ENCODE results near the gene LRRC61.

DNA sequence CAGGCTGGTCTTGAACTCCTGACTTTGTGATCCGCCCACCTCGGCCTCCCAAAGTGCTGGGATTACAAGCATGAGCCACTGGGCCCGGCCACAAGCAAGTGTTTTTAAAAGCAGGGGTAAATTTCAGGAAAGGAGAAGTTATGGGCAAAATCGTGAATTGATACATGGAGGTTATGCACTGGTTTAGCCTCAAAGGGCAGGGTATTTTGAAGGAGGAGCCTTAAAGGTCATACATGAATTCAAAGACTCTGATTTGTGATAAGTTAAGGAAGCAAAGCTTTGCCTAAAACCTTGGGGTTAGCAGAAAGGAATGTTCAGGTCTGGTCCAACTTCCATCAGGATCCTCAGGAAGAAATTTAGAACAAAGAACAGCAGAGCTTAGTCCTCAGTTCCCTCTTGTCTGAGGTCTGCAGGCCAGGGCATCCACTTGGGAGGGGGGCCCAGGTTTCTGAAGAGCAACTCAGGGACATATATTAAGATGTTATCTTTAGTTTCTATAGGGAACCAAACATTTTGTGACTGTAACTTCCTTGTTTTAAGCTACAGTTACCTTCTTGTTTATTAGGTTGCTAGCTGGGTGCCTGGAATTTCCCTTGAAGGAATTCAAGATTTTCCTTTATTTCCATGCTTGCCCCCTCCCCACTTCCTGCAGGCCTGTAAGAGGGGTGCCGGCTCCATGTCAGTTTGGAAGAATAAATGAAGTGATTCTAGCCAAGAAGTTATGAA is 42.7 kb downstream of the LRRC61 start:
- TF ChIP-seq ZC3H10 (CRISPR knock-in tag; IDR thresholded peaks at IDR 0.05) = no peak
- no peak for TF ChIP-seq GLIS3 (CRISPR knock-in tag; IDR thresholded peaks at IDR 0.05)
- no peak for TF ChIP-seq ZFP3 (CRISPR knock-in tag; IDR thresholded peaks at IDR 0.05)
- TF ChIP-seq, protein P1, sequence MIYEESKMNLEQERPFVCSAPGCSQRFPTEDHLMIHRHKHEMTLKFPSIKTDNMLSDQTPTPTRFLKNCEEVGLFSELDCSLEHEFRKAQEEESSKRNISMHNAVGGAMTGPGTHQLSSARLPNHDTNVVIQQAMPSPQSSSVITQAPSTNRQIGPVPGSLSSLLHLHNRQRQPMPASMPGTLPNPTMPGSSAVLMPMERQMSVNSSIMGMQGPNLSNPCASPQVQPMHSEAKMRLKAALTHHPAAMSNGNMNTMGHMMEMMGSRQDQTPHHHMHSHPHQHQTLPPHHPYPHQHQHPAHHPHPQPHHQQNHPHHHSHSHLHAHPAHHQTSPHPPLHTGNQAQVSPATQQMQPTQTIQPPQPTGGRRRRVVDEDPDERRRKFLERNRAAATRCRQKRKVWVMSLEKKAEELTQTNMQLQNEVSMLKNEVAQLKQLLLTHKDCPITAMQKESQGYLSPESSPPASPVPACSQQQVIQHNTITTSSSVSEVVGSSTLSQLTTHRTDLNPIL (CRISPR knock-in tag; IDR thresholded peaks at IDR 0.05; ENCODE audit: low read depth) = no peak
- TF ChIP-seq, protein P2, sequence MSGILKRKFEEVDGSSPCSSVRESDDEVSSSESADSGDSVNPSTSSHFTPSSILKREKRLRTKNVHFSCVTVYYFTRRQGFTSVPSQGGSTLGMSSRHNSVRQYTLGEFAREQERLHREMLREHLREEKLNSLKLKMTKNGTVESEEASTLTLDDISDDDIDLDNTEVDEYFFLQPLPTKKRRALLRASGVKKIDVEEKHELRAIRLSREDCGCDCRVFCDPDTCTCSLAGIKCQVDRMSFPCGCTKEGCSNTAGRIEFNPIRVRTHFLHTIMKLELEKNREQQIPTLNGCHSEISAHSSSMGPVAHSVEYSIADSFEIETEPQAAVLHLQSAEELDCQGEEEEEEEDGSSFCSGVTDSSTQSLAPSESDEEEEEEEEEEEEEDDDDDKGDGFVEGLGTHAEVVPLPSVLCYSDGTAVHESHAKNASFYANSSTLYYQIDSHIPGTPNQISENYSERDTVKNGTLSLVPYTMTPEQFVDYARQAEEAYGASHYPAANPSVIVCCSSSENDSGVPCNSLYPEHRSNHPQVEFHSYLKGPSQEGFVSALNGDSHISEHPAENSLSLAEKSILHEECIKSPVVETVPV (CRISPR knock-in tag; IDR thresholded peaks at IDR 0.05) = no peak
- TF ChIP-seq TOX (CRISPR knock-in tag; IDR thresholded peaks at IDR 0.05; ENCODE audit: borderline replicate concordance) = no peak
- TF ChIP-seq SNAI2 (CRISPR knock-in tag; IDR thresholded peaks at IDR 0.05) = no peak
- TF ChIP-seq, protein P3, sequence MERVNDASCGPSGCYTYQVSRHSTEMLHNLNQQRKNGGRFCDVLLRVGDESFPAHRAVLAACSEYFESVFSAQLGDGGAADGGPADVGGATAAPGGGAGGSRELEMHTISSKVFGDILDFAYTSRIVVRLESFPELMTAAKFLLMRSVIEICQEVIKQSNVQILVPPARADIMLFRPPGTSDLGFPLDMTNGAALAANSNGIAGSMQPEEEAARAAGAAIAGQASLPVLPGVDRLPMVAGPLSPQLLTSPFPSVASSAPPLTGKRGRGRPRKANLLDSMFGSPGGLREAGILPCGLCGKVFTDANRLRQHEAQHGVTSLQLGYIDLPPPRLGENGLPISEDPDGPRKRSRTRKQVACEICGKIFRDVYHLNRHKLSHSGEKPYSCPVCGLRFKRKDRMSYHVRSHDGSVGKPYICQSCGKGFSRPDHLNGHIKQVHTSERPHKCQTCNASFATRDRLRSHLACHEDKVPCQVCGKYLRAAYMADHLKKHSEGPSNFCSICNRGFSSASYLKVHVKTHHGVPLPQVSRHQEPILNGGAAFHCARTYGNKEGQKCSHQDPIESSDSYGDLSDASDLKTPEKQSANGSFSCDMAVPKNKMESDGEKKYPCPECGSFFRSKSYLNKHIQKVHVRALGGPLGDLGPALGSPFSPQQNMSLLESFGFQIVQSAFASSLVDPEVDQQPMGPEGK (CRISPR knock-in tag; IDR thresholded peaks at IDR 0.05; ENCODE audit: borderline replicate concordance) = no peak
- no peak for TF ChIP-seq ARNTL (CRISPR knock-in tag; IDR thresholded peaks at IDR 0.05; ENCODE audit: borderline replicate concordance, low read depth)
- no peak for TF ChIP-seq ZNF70 (CRISPR knock-in tag; IDR thresholded peaks at IDR 0.05)
- no peak for TF ChIP-seq ZNF565 (CRISPR knock-in tag; conservative IDR thresholded peaks at IDR 0.05; ENCODE audit: low read depth)
